HL-60 (cell line): ENCODE results near the gene FRMD3.

Experiments used
- CTCF ChIP-seq: IDR thresholded peaks from one replicate; pipeline ENCODE4 v1.5.1; 2011; ENCODE audit warnings: low read length, control low read depth, inconsistent platforms; ENCODE audit not compliant: insufficient read depth
- GABPA ChIP-seq: IDR thresholded peaks from 2 replicates; pipeline ENCODE4 v1.6.1; 2012; ENCODE audit warnings: low read depth
- POLR2AphosphoS5 ChIP-seq: IDR thresholded peaks from 2 replicates; pipeline ENCODE4 v1.6.1; 2012; ENCODE audit warnings: low read depth

GRCh38 chr9:83327750-83328622, 210.2 kb downstream of the FRMD3 start:
- no peak for TF ChIP-seq CTCF
- TF ChIP-seq POLR2AphosphoS5, result no peak
- no peak for TF ChIP-seq GABPA
